Erythroblast (primary cell): ENCODE measurements around the gene NRXN3.

ENCODE experiments used
- DNase-seq, 2 experiments: peaks; one replicate each; lab custom pipeline; 2025; lab: John Stamatoyannopoulos, UW
- GATA1 ChIP-seq: IDR thresholded peaks from 2 replicates; pipeline ENCODE4 v1.6.1; 2011; ENCODE audit warnings: low read depth, mild to moderate bottlenecking, control low read depth, low read length, moderate library complexity
- POLR2A ChIP-seq: IDR thresholded peaks from 2 replicates; pipeline ENCODE4 v1.6.1; 2011; ENCODE audit warnings: mild to moderate bottlenecking, low read length

NRXN3 gene

DNA sequence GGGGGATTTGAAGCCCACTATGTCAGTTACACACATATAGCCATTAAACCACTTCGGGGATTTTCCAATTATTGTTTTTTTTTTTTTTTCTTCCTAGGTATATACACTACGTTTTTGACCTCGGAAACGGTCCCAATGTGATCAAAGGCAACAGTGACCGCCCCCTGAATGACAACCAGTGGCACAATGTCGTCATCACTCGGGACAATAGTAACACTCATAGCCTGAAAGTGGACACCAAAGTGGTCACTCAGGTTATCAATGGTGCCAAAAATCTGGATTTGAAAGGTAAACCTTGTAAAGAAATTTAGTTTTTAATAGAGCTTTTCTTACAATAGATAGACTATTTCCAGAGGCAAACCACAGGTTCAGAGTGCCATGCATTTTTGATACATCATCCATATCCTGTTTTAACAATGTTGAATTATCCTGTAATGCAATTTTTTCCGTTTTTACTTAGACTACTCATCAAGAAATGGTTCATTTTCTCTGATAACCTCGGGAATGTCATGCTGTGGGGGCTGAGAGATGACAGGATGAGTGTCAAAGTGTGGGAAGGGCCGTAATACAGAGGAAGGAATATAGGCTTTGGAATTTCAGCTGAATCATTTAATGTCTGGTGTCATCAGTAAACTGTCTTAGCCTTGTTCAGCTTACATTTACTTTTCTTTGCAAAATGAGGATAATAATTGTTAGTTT lies 797.1 kb downstream of the NRXN3 start:
- no peak for TF ChIP-seq GATA1
- TF ChIP-seq POLR2A: no peak
- no peak for DNase-seq

DNA sequence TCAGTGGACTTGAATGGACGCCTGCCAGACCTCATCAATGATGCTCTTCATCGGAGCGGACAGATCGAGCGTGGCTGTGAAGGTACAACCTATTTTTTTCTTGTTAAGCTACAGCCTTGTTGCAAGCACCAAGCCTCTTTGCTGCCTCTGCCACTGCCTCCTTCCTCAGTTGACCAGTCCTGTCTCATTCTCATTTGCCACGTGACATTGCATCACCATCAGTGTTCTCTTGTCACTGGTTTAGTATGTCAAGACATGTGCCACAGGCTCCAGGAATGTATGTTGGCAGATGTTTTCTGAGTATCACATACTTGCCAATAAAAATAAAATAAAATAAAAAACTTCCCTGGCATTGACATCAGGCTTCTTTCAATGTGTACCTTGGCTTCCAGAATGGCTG lies 798.1 kb downstream of the NRXN3 start:
- DNase-seq: no peak
- TF ChIP-seq GATA1 (no peak), POLR2A (no peak)

DNA sequence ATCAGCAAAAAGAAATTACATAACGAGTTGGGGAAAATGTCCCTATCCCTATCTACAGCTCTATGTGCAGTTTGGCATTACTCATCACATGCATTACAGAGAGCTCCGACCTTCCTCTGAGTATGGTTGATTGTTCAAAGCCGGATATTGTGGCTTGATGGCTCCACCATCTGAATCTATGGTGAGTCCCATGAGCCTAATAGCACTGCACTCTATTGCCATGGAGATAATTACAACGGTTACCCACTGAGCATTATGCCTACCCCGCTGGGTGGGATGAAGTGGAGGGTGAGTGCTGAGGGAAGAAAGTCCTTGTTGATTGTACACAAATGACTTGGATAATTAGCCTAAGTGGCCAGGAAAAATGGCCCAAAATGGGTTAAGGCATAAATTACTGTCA lies 800.5 kb downstream of the NRXN3 start:
- no peak for DNase-seq
- TF ChIP-seq GATA1: no peak
- TF ChIP-seq POLR2A: no peak

DNA sequence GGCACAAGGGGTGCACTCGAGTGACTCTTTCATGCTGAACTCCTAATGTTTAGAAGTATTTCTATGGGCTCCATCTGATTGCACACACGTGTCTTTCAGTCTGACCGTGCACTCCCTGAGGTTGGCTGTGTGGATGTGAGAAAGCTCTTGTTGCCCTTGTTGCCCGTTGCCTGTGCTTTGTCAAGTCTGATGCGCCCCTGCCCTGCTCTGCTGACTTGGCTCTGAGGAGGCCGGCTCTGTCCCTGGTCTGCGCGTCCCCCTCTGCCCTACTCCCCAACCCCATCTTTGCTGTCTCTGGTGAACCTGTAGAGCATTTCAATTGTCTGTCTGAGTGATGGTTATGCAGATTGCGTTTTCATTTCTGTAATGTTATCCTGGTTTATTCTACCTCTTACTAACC lies 802.3 kb downstream of the NRXN3 start:
- TF ChIP-seq POLR2A (no peak), GATA1 (no peak)
- DNase-seq: no peak

DNA sequence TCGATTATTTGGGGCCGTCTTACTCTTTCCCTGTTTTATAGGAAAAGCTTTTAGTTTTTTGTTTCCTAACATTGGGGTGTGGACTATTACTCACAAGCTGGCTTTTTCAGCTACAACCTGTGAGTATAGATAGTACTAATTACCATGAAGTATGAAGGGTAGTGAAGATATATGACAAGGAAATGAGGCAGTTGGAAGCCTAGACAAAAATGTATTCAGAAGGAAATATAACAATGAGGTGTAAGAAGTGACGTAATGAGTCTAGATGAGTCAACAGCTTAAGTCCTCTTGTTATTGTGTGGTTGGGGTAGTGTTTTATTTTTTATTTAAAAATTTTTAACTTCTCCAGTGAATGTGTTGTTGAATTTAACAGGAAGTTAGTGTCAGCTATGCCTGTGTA lies 804.5 kb downstream of the NRXN3 start:
- TF ChIP-seq POLR2A (no peak), GATA1 (no peak)
- no peak for DNase-seq

DNA sequence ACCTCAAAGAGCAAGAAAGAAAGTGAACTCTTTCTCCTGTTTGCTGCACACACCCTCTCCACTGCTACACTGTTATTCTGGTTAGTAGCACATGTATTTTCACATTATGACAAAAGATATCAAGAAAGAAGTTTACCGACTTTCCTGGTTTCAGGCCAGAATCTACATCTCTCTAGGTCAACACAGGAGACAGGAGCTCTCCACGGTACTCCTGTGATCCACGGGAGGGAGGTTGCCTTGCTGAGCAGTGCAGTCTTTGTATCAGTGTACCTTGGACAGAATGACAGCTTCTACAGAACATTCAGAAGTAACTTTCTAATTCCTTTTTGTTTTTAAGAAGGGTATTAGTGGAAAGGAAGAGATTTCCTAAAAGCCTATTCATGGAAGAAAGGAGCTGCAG lies 805.6 kb downstream of the NRXN3 start:
- TF ChIP-seq POLR2A (no peak), GATA1 (no peak)
- no peak for DNase-seq

DNA sequence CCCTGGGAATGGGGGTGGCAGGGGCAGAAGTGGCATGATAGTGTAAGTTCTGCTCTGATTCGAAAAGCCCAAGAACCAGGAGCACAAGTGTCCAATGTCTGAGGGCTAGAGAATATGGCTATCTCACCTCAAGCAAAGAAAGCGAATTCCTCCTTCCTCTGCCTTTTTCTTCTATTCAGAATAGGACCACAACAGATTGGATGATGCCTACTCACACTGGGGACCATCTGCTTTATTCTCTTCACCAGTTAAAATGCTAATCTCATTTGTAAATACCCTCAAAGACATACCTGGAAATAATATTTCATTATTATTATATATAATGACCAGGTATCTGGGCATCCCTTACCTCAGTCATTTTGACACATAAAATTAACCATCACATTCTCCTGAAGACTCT lies 808.7 kb downstream of the NRXN3 start:
- no peak for DNase-seq
- TF ChIP-seq GATA1: no peak
- no peak for TF ChIP-seq POLR2A

DNA sequence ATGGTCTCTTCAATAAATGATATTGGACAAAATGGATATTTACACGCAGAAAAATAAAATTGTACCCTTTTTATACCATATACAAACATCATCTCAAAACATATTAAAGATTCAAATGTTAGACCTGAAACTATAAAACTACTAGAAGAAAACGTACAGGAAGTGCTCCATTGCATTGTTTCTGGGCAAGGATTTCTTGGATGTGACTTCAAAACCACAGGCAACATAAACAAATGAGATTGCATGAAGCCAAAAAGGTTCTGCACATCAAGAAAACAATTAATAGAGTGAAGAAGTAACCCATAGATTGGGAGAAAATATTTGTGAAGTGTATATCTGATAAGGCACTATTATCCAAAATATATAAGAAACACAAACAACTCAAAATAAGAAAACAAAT lies 812.4 kb downstream of the NRXN3 start:
- TF ChIP-seq GATA1: no peak
- TF ChIP-seq POLR2A: no peak
- DNase-seq: no peak

DNA sequence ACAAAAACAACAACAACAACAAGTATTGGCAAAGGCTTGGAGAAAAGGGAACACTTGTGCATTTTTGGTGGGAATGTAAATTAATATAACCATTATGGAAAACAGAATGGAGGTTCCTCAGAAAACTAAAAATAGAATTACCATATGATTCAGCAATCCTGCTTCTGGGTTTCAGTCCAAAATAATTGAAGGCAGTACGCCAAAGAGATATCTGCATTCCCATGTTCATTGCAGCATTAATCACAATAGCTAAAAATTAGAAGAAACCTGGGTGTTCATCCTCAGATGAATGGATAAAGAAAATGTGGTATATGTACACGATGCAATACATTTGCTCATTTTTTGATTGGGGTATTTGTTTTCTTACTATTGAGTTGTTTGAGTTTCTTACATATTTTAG lies 813.0 kb downstream of the NRXN3 start:
- no peak for TF ChIP-seq POLR2A
- no peak for TF ChIP-seq GATA1
- DNase-seq: no peak

DNA sequence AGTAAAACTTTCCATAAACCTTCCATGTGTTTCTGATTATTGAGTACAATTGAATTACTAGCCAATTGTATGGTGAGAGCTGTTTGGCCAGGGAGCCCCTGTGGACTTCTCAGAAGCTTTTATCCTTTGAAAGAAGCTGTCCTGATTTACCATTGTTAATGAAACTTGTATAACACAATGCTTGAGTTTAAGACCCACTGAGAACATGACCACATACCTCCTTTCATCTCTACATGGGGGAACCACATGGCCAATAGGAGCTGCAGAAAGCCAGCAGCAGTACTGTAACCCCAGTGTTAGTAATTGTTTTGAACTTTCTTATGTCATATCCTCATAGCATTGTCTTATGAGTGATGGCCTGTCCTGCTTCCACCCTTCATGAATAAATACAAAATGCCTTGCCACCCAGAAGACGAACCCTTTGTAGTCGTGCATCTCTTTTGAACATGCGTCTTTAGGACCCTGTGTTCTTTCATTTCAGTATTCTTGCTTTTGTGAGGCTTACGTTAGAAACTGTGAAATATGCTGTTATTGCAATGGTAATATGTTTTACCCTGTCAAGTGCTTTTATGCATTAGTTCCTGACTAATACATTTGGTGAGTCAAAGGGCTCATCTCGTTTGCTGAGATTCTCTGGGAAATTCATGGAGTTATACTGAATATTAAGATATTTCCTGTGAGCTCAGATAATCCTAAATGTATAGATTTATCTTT lies 815.7 kb downstream of the NRXN3 start:
- TF ChIP-seq GATA1 (no peak), POLR2A (no peak)
- DNase-seq: no peak

DNA sequence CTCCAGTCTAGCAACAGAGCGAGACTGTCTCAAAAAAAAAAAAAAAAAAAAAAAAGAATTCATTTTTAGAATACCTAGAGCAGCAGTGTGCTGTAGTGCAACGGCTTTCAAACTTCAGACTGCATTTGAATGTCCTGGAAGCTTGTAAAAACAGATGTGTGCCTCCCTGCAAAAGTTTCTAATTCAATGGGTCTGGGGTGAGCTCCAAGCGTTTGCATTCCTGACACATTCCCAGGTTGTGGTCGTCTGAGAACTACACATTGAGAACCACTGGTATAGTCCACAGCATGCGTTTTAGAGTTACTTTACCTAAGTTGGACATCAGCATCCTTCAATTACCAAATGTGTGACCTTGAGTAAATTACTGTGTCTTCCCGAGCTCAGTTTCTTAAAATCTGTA lies 816.8 kb downstream of the NRXN3 start:
- no peak for DNase-seq
- TF ChIP-seq POLR2A: no peak
- TF ChIP-seq GATA1: no peak

DNA sequence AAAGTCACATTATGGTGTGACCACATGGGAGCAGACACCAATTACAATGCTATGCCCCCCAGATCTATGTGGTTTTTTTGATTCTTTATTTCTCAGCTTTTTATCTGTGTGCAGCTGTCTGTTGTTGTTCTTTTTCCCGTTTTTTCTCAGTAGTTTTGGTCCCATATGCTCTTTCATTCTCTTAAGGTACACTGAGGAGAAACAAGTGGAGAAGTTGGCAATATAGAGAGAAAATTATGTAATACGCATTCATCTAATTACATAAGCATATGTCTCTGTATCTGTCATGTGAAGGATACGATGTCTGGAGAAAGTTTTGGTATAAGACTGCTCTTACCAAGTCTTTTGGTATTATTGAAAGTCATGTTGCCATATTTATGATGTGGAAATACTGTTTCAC lies 819.0 kb downstream of the NRXN3 start:
- TF ChIP-seq POLR2A (no peak), GATA1 (no peak)
- DNase-seq: no peak

DNA sequence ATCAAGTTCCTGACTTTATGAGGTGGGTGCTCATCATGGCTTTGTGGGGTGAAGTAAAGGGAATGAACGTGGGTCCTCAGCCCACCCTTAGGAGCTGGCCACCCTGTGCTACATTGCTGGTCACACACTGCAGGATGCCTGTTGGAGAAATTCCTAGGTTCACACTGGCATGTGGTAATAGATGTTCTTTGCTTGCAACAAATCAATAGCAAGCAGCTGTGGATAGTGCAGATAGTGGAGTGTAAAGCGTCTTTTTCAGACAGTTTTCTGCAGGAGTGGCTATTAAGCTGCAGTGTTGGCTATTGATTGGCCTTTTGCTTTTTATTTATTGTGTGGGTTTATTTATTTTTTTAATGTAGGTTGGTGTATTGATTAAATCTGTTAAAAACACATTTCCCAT lies 822.7 kb downstream of the NRXN3 start:
- no peak for DNase-seq
- TF ChIP-seq POLR2A (no peak), GATA1 (no peak)

DNA sequence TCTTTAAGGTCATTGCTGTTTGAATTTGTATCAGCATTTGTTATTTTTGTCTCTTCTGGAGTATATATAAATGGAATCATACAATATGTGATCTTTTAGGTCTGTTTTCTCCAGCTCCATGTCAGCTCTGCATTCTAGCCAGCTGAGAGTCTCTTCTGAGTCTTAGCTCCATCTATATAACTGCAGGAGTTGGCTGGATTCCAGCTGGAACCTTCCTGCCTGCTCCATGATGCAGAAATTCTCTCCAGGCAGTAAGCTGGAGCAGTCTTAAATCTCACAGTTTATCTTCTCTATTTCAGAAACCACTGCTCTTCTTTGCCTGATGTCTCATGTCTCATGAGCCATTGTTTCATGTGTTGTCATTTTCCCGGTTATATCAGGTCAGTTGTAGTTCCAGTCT lies 827.6 kb downstream of the NRXN3 start:
- DNase-seq: no peak

DNA sequence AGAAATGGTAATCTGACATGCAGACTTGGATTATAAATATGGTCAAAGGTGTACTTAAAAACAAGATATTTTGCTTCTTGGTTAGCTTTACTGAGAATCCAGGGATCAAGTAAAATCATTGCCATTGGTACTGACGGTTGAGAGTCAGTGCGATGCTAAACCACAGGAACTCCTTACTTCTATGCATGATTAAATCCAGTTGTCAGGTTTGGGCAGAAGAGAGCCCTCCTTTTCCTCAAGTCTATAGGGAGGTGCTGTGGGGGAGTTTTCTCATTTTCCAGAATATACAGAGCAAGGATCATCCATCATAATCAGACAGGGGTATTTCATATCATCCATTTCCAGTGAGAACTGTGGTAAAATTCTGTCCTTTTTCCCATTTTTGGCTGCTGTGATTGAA lies 839.1 kb downstream of the NRXN3 start:
- no peak for TF ChIP-seq POLR2A
- DNase-seq: no peak

More for the DNA sequence above, 827.6 kb downstream of the NRXN3 start:
- TF ChIP-seq GATA1 (no peak), POLR2A (no peak)
